GM06990 (cell line): ENCODE measurements around the gene G6PC3.

Source experiments
- DNase-seq: peaks from one replicate; pipeline ENCODE4 v3.0.0-alpha.2; 2011; ENCODE audit not compliant: insufficient read length; ENCODE audit errors: extremely low read depth
- H3K27me3 ChIP-seq: replicated peaks from 2 replicates; pipeline ENCODE4 v1.6.0; 2011; ENCODE audit warnings: low read length; ENCODE audit not compliant: control insufficient read depth, insufficient read depth
- H3K36me3 ChIP-seq: 2 replicates; pipeline ENCODE4 v1.5.1; 2011; ENCODE audit warnings: low read length; ENCODE audit not compliant: control insufficient read depth, insufficient read depth
- H3K4me3 ChIP-seq: replicated peaks from 2 replicates; pipeline ENCODE4 v1.5.1; 2011; ENCODE audit warnings: low read depth, mild to moderate bottlenecking, control low read depth, low read length
- TF ChIP-seq, protein P1 (sequence below): IDR thresholded peaks from 2 replicates; pipeline ENCODE4 v1.5.1; 2011; ENCODE audit warnings: low read length, control low read depth, mild to moderate bottlenecking, inconsistent platforms; ENCODE audit not compliant: insufficient read depth, poor library complexity, severe bottlenecking

Gene G6PC3

DNA sequence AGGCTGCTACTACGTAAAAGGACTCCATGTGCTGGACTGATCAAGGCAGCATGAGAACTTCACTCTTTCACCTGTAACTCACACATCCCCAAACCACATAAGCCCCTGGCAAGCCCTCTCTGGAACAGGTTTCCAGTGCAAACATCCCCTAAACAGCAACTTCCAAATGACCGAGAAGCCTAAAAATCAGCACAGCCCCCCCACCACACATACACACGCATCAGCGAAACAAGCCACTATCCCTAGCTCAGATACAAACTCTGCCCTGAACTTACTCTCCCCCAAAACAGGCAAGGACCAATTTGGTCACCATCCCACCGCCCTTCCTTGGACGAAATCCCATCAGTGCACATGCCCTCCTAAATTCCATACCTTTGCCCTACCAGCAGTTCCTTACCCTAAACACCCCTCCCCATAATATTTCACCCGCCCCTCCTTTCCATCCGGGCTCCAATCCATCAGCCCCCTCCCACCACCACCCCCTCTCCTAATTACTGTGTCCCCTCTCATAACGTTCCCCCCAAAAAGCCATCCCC lies 4.8 kb upstream of the G6PC3 start:
- Histone ChIP-seq H3K27me3 (no peaks in the 10 kb centered on the region), H3K36me3 (peaks cover 4% of the 10 kb centered on the region), H3K4me3 (peak overlapping the region; percentile 80)
- TF ChIP-seq, protein P1, sequence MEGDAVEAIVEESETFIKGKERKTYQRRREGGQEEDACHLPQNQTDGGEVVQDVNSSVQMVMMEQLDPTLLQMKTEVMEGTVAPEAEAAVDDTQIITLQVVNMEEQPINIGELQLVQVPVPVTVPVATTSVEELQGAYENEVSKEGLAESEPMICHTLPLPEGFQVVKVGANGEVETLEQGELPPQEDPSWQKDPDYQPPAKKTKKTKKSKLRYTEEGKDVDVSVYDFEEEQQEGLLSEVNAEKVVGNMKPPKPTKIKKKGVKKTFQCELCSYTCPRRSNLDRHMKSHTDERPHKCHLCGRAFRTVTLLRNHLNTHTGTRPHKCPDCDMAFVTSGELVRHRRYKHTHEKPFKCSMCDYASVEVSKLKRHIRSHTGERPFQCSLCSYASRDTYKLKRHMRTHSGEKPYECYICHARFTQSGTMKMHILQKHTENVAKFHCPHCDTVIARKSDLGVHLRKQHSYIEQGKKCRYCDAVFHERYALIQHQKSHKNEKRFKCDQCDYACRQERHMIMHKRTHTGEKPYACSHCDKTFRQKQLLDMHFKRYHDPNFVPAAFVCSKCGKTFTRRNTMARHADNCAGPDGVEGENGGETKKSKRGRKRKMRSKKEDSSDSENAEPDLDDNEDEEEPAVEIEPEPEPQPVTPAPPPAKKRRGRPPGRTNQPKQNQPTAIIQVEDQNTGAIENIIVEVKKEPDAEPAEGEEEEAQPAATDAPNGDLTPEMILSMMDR = no peak
- DNase-seq = no peak

DNA sequence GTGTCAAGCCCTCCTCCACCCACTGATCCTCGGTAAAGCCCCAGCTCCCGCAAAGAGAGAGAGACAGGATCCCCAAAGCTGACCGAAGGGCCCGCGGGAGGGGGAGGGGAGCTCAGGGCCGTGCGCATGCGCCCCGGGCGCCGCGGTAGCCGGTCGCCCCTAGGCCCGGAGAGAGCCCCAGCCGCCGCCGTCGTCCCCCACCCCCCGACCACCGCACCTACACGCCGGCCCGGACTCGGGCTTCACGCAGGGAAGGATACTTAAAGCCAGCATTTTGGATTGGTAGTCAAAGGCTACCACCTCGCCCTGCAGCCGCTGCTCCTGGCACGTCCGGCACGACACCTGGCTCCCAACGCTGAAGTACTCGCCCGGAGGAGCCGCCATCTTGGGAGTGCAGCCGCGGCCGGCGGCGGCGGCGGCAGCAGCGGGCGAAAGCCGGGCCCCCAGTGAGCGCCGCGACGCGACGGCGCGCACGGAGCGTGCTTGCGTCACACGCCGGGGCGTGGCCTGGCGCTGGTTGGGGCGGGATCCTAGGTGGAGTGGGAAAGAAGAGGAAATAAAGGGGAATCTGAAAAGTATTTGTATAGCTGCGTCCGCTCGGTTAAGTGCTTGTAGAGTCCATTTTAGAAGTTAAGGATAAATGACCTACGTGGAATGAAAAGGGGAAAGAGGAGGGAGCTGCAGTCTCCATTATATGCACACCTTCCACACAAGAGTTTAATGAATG lies 4.2 kb upstream of the G6PC3 start, which contains the start of gene LSM12:
Gene LSM12 (minus strand): TSS at position 468 of the 727 bp plus-strand sequence. CDS start 84 bp downstream, at position 384.
- DNase-seq = peak; percentile 96
- H3K4me3 ChIP-seq = peak within 1 kb of the TSS; percentile 80
- TF ChIP-seq, protein P1 = no peak
- no peaks in the 10 kb centered on the region for H3K27me3 ChIP-seq
- H3K36me3 ChIP-seq = peaks cover 3% of the 10 kb centered on the region

DNA sequence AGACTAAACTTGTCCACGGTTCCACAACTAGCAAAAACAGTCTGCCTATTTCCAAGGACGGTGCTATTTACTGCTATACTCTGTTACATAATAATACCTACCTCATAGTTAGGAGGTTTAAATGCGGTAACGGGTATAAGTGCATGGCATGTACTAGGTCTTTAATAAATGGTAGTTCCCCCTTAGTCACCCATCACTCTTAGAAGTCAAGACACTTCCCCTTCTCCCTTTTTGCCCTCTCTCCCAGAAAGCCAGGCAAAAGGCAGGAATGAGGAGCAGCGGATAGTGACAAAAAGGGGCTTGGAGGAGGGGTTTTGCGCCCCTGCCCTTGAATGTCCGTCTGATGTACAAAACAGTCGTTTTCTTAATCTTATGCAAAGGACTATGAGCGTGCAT lies 3.0 kb upstream of the G6PC3 start:
- TF ChIP-seq, protein P1 = no peak

DNA sequence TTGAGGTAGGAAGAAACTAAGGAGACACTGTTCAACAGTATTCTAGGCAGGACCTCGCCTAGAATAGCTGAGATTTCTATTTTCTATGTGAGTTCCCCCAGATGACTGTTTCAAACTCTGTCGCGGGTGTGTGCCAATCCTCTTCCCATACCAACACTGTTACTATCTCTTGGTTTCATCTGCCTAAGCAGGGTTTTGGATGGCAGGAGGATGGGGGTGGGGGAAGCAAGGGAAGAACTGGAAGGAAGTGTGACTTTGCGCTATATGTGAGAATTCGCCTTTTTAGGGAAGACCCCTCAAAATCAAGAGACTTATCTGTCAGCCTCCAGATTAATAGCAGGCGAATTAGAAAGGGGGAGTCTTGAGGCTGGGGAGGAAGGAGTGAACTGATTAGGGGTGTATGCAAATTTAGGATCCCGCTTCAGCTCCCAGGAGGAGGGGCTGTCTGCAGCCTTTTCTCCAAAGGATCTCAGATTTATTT lies 521 bp upstream of the G6PC3 start:
- TF ChIP-seq, protein P1 = no peak
- no peak for DNase-seq
- peak overlapping the region; percentile 87 for H3K4me3 ChIP-seq
- peaks cover 8% of the 10 kb centered on the region for H3K36me3 ChIP-seq
- no peaks in the 10 kb centered on the region for H3K27me3 ChIP-seq

More for the DNA sequence above, 3.0 kb upstream of the G6PC3 start:
- Histone ChIP-seq H3K4me3 (no peak overlapping the region), H3K27me3 (no peaks in the 10 kb centered on the region), H3K36me3 (peaks cover 1% of the 10 kb centered on the region; the same call in 1 of the 2 replicates)
- DNase-seq = no peak

DNA sequence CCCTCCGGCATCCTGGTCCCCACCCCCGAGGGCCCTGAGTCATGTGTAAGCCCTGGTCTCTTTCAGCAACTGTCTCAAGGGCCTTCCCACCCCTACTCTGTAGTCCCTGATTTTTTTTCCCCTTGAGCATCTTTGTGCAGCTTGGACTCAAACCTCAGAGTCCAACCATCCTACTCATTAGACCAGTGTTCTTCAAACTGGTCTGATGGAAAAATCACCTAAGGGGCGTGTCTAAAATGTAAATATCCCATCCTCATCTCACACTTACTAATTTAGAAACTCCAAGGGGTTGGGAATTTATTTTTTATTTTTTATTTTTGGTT lies 624 bp downstream of the G6PC3 start:
- Histone ChIP-seq H3K36me3 (peaks cover 15% of the 10 kb centered on the region), H3K27me3 (no peaks in the 10 kb centered on the region), H3K4me3 (peak overlapping the region; percentile 87)
- TF ChIP-seq, protein P1 = no peak
- DNase-seq = no peak
